ENCODE measurements around the gene IL32. TPM values are rescaled to one million over a fixed set of nuclear protein-coding genes. Genes with fewer than 3 reads are reported as not detected.

IL32 gene, protein sequence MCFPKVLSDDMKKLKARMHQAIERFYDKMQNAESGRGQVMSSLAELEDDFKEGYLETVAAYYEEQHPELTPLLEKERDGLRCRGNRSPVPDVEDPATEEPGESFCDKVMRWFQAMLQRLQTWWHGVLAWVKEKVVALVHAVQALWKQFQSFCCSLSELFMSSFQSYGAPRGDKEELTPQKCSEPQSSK
- total RNA-seq, result 10 to 100 TPM; 51.7 to 64.0 TPM
- long read RNA-seq, partial matches to known transcripts, result 0 of 10 reads
- long read RNA-seq, other reads (novel, unspliced or antisense), result 1 of 10 reads

DNA sequence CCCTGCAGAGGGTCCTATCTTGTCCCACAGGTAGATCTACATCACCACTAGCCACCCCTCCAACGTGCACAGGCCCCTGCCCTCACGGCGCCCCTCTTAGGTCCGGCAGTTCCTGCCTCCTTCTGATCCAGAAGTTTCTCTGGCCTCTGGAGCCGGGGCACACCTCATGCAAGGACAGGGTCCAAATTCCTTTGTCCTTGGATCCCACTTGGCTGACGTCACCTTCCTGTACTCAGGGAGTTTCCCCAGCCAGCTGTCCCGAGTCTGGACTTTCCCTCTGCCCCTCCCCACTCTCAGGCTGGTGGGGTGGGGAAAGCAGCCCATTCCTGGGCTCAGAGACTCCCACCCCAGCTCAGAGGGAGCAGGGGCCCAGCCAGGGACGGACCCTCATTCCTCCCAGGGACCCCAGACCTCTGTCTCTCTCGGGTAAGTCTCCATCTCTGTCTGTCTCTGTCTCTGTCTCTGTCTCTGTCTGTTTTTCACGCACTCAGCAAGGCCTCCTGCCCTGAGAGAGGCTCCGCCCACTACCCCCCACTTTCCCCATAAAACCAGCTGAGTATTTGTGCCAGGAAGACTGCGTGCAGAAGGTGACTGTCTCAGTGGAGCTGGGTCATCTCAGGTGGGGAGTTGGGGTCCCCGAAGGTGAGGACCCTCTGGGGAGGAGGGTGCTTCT, at the start of gene IL32:
TSS of gene IL32 (plus strand) at position 572 of the 673 bp plus-strand sequence. CDS start 172 bp downstream, outside the sequence.
- peak; percentile 82 to 83 for ATAC-seq
- intact Hi-C loops (cut with DNase I), result no loop called here
- peak; percentile 80 for DNase-seq

DNA sequence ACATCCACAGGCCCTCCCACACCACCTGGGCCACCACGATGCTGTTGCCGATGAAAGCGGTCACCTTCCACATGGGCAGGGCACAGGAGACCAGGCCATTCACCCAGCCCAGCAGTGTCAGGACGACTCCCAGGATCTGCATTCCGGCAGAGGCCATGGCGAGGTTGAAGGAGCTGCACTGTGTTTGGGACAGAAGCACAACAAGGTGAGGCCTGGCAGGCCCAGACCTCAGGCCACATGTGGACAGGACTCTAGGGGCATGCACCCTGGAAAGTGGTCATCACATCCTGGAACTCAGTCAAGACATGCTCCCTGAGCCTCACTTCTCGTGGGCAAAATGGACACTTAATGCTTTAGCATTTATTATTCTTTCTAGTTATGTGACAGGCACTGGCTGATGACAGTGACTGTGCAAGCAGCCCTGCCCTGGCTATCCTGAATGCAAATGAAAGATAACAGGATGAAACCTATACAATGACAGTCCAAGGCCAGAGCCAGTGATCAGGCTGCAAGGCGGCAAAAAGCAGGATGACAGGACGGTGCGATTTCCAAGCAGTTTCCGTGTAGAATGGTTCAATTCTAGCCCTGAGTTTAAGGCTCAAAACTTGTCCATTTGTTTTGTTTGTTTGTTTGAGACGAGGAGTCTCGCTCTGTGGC, 49.4 kb upstream of the IL32 start:
- no peak for DNase-seq
- no peak for ATAC-seq
- intact Hi-C loops (cut with DNase I), result no loop called here

DNA sequence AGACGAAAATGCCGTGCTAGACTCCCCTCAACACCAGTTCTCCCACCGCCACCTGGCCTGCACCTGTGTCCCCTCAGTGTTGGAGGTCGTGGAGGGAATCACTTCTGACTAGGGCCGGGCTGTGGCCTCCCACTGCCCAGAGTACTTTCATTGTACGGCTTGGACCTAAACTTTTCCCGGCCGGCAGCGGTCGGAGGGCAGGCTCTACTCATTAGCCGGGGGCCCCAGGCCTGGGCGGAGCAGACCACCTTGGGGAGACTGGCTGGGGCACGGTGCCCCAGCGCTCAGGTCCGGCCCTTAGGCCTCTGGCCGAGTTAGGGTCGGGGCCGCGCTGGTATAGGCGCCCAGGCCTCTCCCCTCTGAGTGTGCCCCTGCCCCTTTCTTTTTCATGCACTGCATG, 48.1 kb upstream of the IL32 start:
- ATAC-seq, result no peak
- no peak for DNase-seq
- intact Hi-C loops (cut with DNase I), result no loop called here

GRCh38 chr16:3017794-3018506, 47.5 kb upstream of the IL32 start, which contains the start of gene CLDN6:
CLDN6 (minus strand) TSS chr16:3018183; CDS start chr16:3016021, 2,162 bp downstream.
- DNase-seq, result no peak

DNA sequence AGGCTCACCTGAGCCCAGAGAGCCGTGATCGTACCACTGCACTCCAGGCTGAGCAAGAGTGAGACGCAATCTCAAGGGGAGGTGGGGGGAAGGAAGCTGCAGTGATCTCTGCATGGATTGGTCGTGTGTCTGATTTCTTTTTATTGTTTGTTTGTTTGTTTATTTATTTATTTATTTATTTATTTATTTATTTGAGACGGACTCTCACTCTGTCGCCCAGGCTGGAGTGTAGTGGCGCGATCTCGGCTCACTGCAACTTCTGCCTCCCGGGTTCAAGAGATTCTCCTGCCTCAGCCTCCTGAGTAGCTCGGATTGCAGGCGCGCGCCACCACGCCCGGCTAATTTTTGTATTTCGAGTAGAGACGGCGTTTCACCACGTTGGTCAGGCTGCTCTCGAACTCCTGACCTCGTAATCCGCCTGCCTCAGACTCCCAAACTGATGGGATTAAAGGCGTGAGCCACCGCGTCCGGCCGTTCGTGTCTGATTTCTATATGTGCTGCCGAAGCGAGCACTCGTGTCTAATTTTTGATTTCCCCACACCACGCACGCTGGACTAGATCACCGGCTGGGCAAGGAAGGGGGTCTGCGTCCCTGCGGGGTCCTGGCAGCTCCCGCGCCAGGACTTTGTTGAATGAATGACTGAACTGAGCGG, 45.7 kb upstream of the IL32 start:
- ATAC-seq, result no peak
- intact Hi-C loops (cut with DNase I), result no loop called here
- no peak for DNase-seq

More at GRCh38 chr16:3017794-3018506, 47.5 kb upstream of the IL32 start, which contains the start of gene CLDN6:
- intact Hi-C loops (cut with DNase I), result no loop called here
- ATAC-seq, result no peak

GRCh38 chr16:3020247-3020603, 45.2 kb upstream of the IL32 start, which contains the start of gene TNFRSF12A:
TNFRSF12A (plus strand) TSS chr16:3020368; CDS start chr16:3020398, 30 bp downstream.
- ATAC-seq (peak; percentile 22 to 54), DNase-seq (peak; percentile 84)
- intact Hi-C loops (cut with DNase I), result no loop called here

GRCh38 chr16:3020604-3021448, 44.6 kb upstream of the IL32 start:
- peak; percentile 81 for DNase-seq
- ATAC-seq, result peak; percentile 41 to 42
- intact Hi-C loops (cut with DNase I), result no loop called here

GRCh38 chr16:3021449-3022207, 43.8 kb upstream of the IL32 start:
- peak; percentile 88 for DNase-seq
- peak; percentile 45 to 56 for ATAC-seq
- intact Hi-C loops (cut with DNase I), result no loop called here

DNA sequence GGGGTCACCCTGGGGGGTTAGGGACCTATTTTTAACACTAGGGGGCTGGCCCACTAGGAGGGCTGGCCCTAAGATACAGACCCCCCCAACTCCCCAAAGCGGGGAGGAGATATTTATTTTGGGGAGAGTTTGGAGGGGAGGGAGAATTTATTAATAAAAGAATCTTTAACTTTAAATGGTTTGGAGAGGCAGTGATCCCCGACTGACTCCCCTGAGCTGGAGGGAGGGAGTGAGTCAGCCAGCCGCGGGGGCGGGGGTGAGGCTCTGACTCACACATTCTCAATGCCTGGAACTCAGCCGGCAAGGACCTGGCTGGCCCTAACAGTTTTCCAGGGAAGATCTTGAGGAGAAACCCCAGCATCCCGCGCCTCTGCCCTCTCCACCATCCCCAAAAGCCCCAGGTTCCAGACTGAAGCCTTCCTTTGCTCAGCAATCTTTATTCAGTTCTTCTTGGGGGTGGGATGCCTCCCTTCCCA, 43.2 kb upstream of the IL32 start:
- intact Hi-C loops (cut with DNase I), result no loop called here
- ATAC-seq (peak; percentile 34 to 54), DNase-seq (peak; percentile 93)

DNA sequence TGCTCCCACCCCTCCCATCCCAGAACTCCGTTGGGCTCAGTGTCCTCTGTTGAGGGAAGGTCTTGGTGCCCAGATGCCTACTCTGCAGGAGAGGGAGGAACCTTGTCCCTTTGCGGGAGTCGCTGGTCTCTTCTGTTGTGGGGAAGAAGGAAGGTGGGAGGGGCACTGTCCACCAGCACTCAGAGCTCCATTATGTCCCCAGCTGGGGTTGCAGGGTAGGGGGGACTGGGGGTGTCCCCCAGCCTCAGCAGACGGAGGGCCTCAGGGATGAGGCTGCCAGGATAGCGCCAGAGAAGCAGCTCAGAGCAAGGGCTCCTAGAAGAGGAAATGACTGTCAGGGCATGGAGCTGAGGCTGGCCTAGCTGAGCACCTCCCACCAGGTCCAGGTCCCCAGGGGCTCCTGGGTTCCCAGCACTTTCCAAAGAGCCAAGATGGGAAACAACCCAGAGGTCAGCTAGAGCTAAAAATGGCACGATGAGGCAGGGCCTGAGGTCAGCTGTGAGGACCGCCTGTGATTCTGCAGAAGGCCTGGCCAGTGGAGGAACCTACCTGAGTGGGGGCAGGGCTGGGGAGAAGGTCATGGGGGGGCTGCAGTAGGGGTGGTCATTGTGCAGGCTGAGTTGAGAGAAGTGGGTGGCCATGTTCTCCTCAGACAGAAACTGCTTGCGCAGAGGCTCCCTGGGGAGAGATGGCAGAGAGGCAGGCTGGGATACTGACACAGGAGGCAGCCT, 42.6 kb upstream of the IL32 start:
- DNase-seq (no peak), ATAC-seq (peak in 1 of 2 donors; percentile 1)
- intact Hi-C loops (cut with DNase I), result no loop called here

- peak; percentile 0 to 6 for ATAC-seq
- intact Hi-C loops (cut with DNase I), result no loop called here
- peak; percentile 64 for DNase-seq
These were observed 42.1 kb upstream of the IL32 start for GRCh38 chr16:3023415-3023668.

- ATAC-seq (peak; percentile 62 to 81), DNase-seq (peak; percentile 98)
- intact Hi-C loops (cut with DNase I), result no loop called here
These were observed 41.6 kb upstream of the IL32 start, which contains the start of the genes HCFC1R1 and THOC6 for GRCh38 chr16:3023669-3024478. HCFC1R1 (minus strand) TSS chr16:3023942; CDS start chr16:3023941, 1 bp downstream. THOC6 (plus strand) TSS chr16:3024035; CDS start chr16:3024327, 292 bp downstream.

- DNase-seq (no peak), ATAC-seq (no peak)
- intact Hi-C loops (cut with DNase I), result loop anchor here in 1 of 2 donors (5.0 kb wide), 1 partner anchor 107 kb away; no protein-coding TSS in a partner anchor
These were observed 40.1 kb upstream of the IL32 start for GRCh38 chr16:3025032-3026002.

DNA sequence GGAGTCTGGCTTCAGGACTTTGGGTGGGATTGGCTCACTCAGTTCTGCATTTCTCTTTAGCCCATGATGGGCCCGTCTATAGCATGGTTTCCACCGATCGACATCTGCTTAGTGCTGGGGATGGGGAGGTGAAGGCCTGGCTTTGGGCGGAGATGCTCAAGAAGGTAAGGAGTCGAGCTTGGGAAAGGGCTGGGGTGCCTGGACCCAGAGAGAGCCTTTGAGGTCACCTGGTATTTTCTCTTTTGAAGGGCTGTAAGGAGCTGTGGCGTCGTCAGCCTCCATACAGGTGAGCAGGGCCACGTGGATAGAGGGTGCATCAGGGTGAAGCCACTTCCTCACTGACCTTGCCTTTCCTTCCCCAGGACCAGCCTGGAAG, 39.4 kb upstream of the IL32 start:
- no peak for ATAC-seq
- no peak for DNase-seq
- intact Hi-C loops (cut with DNase I), result loop anchor here in 1 of 2 donors (5.0 kb wide), 1 partner anchor 106 kb away; no protein-coding TSS in a partner anchor
